A549 (cell line): ENCODE data around the gene SHC2. TPM values are rescaled to one million over a fixed set of nuclear protein-coding genes. Genes with fewer than 3 reads are reported as not detected.

Experiments
- ATAC-seq, 2 experiments: fragments of 200-7000 bp in 1 of 2; fragments of >200 bp in 1 of 2; cut with Nextera tagmentation in 1 of 2; cut with Tn5 transposase in 1 of 2; 3 replicates each; pipeline versions ENCODE4 v1.8.0 to v1.9.1; 2018 to 2020; ENCODE audit warnings: mild to moderate bottlenecking in 1 of 2, moderate library complexity in 1 of 2
- CTCF ChIA-PET: fragments of 300-600 bp; sonication (Branson Sonifier 250); formaldehyde crosslinking; extraction: SDS; loops from one replicate; lab custom pipeline; 2021; ENCODE audit warnings: antibody characterized with exemption, inconsistent platforms; lab: Yijun Ruan, JAX
- POLR2A ChIA-PET: fragments of 350-600 bp; formaldehyde crosslinking; extraction: SDS; loops from one replicate; lab custom pipeline; 2021; ENCODE audit warnings: antibody characterized with exemption, inconsistent platforms; lab: Yijun Ruan, JAX
- DNase-seq, 2 experiments: peaks; one replicate each; pipeline versions ENCODE4 v3.0.0 to v3.0.0-alpha.2; 2011 to 2016; ENCODE audit warnings: low read depth in 1 of 2, low spot score in 1 of 2
- FAIRE-seq: peaks from 2 replicates; lab custom pipeline; 2011; peaks lifted over from hg19 to GRCh38; lab: Jason Lieb, UNC
- H3K27ac ChIP-seq, 2 experiments: fragments of >200 bp; sonication (Bioruptor Twin); formaldehyde crosslinking; 3 replicates each; pipeline ENCODE4 v1.5.1; 2016 to 2017
- H3K4me1 ChIP-seq: fragments of >200 bp; sonication (Bioruptor Twin); formaldehyde crosslinking; 3 replicates; pipeline ENCODE4 v1.6.1; 2016
- H3K4me2 ChIP-seq: fragments of >200 bp; sonication (Bioruptor Twin); formaldehyde crosslinking; 3 replicates; pipeline ENCODE4 v1.6.1; 2016
- H3K4me3 ChIP-seq: fragments of >200 bp; sonication (Bioruptor Twin); formaldehyde crosslinking; 3 replicates; pipeline ENCODE4 v1.5.1; 2016
- H3K9me3 ChIP-seq: fragments of >200 bp; sonication (Bioruptor Twin); formaldehyde crosslinking; 3 replicates; pipeline ENCODE4 v1.6.1; 2016
- CBX2 ChIP-seq: fragments of 200-600 bp; sonication (generic); IDR thresholded peaks from 2 replicates; pipeline ENCODE4 v1.6.1; 2016; ENCODE audit warnings: low read depth, mild to moderate bottlenecking, borderline replicate concordance
- EHF ChIP-seq: fragments of 250-450 bp; sonication (Bioruptor Pico); IDR thresholded peaks from 2 replicates; pipeline ENCODE4 v1.5.0; 2020; ENCODE audit warnings: mild to moderate bottlenecking
- HMGXB4 ChIP-seq: fragments of 250-450 bp; sonication (Bioruptor Pico); IDR thresholded peaks from 2 replicates; pipeline ENCODE4 v1.5.0; 2021; ENCODE audit warnings: mild to moderate bottlenecking, moderate library complexity, borderline replicate concordance
- HOXB13 ChIP-seq: fragments of 250-450 bp; sonication (Bioruptor Pico); IDR thresholded peaks from 2 replicates; pipeline ENCODE4 v1.5.0; 2020; ENCODE audit warnings: low read depth, mild to moderate bottlenecking, moderate library complexity
- HOXB5 ChIP-seq: fragments of 250-450 bp; sonication (Bioruptor Pico); IDR thresholded peaks from 2 replicates; pipeline ENCODE4 v1.5.0; 2020; ENCODE audit warnings: mild to moderate bottlenecking, moderate library complexity
- KDM5A ChIP-seq: fragments of 200-600 bp; sonication (generic); IDR thresholded peaks from 2 replicates; pipeline ENCODE4 v1.6.1; 2016; ENCODE audit warnings: antibody characterized with exemption, mild to moderate bottlenecking
- MAZ ChIP-seq: fragments of 150-350 bp; IDR thresholded peaks from 2 replicates; pipeline ENCODE4 v1.6.1; 2014; ENCODE audit warnings: antibody characterized with exemption, low read depth, low read length, borderline replicate concordance
- MYC ChIP-seq: IDR thresholded peaks from 2 replicates; pipeline ENCODE4 v1.6.1; 2012; ENCODE audit warnings: mild to moderate bottlenecking, inconsistent platforms, low read length, improper control_type of control experiment, borderline replicate concordance
- RCOR1 ChIP-seq: fragments of 150-350 bp; IDR thresholded peaks from 2 replicates; pipeline ENCODE4 v1.6.1; 2014; ENCODE audit warnings: antibody characterized with exemption, low read length, low read depth
- REST ChIP-seq: fragments of 200-600 bp; sonication (generic); IDR thresholded peaks from 2 replicates; pipeline ENCODE4 v1.6.1; 2016; ENCODE audit warnings: antibody characterized with exemption, mild to moderate bottlenecking, moderate library complexity
- USF2 ChIP-seq: fragments of 450-650 bp; IDR thresholded peaks from 2 replicates; pipeline ENCODE4 v1.6.1; 2014; ENCODE audit warnings: antibody characterized with exemption
- WGBS: methylation state at CpG from one replicate; pipeline ENCODE4 v1.1.6; 2017; ENCODE audit errors: missing lambda C conversion rate; 5-methylcytosine and 5-hydroxymethylcytosine counted together
- polyA plus RNA-seq, 4 experiments: library from polyadenylated mRNA; depleted of rRNA in 3 of 4; stranded (reverse); fragments of >200 nt; fragmentation: RNase III in 1 of 4; extraction: RNeasy Plus Mini Kit Qiagen cat#74134 plus additional on column Dnase treatment in 1 of 4; gene quantifications; 2 replicates in 3 of 4; 3 replicates in 1 of 4; pipeline ENCODE4 v1.2.3, GENCODE V29; 2011 to 2017
- TF ChIP-seq, protein P1 (sequence below): fragments of 250-450 bp; sonication (Bioruptor Pico); IDR thresholded peaks from 2 replicates; pipeline ENCODE4 v1.5.0; 2020; ENCODE audit warnings: low read depth, mild to moderate bottlenecking, moderate library complexity

SHC2 gene
- polyA plus RNA-seq, 2 of the 4 experiments (the other 2 are of a cell fraction), result 0.36 to 0.58 TPM

- Histone ChIP-seq H3K4me3 (peak overlapping the region; percentile 62), H3K27ac (peak overlapping the region in 1 of 2 experiments; percentile 93; a peak in 3 of 6 replicates), H3K9me3 (no peaks in the 10 kb centered on the region), H3K4me2 (peak overlapping the region; percentile 74), H3K4me1 (peaks cover 9% of the 10 kb centered on the region; the same call in 1 of the 3 replicates)
- FAIRE-seq (no peak), DNase-seq (no peak), ATAC-seq (peak in 1 of 2 experiments; percentile 54; a peak in 4 of 6 replicates)
- ChIA-PET POLR2A (no interaction called here), CTCF (no interaction called here)
- WGBS, result 60% methylated on average over 8 of the region's 60 CpGs
- TF ChIP-seq HOXB5 (CRISPR knock-in tag) (no peak), EHF (CRISPR knock-in tag) (no peak), MYC (no peak), HMGXB4 (CRISPR knock-in tag) (no peak), MAZ (no peak), RCOR1 (no peak), KDM5A (no peak), HOXB13 (no peak), CBX2 (no peak)
- TF ChIP-seq, protein P1, sequence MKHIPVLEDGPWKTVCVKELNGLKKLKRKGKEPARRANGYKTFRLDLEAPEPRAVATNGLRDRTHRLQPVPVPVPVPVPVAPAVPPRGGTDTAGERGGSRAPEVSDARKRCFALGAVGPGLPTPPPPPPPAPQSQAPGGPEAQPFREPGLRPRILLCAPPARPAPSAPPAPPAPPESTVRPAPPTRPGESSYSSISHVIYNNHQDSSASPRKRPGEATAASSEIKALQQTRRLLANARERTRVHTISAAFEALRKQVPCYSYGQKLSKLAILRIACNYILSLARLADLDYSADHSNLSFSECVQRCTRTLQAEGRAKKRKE (CRISPR knock-in tag), result no peak
Observed at GRCh38 chr19:461721-462551, 1.1 kb upstream of the SHC2 start.

DNA sequence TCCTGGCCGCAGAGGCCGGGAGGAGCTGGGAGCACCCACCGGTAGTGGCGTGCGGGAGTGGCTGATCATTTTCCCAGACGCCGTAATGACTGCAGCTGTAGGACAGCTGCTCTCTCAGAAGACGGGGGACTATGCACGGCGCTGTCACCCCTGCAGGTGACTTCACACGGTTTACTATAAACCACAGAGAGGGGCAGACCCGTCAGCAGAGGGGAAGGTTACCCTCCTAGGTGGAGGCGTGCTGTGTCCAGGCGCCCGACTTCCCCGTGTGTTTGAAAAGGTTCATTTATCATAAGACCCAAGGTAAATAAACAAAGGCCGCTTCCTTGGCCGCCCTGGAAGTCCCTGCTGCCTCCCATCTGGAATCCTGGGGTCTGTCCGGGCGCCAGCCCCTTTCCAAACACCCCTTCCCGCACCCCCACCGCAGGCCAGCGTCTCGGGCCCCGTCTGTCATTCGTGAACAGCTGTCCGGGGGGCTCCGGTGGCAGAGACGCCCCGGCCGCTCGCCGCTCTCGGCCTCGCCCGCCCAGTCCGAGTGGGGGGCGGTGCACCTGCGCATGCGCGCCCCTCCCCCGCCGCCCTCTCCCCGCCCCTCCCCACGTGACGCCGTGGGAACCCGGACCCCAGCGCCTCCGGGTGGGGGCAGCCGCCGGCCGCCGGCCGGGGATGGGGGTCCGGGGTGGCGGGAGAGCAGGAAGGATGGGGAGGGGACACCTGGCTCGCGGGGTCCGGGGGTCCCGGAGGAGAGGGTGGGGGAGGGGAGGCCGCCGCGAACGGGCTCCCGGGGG is 915 bp downstream of the SHC2 start:
- CTCF ChIA-PET, result no interaction called here
- WGBS, result 0% methylated on average over 3 of the region's 66 CpGs
- no peak for FAIRE-seq

More for the DNA sequence above, 915 bp downstream of the SHC2 start:
- H3K4me3 ChIP-seq, result peak overlapping the region; percentile 62
- ATAC-seq (peak; percentile 38 to 62; a peak in 5 of 6 replicates), DNase-seq (peak; percentile 46 to 55)
- H3K4me2 ChIP-seq, result peak overlapping the region; percentile 74
- H3K9me3 ChIP-seq, result no peaks in the 10 kb centered on the region
- POLR2A ChIA-PET, result no interaction called here
- TF ChIP-seq REST (no peak), USF2 (0 out of 2 replicates have a peak, but pooled peaks have one; percentile 14)
- peaks cover 9% of the 10 kb centered on the region; the same call in 1 of the 3 replicates for H3K4me1 ChIP-seq
- H3K27ac ChIP-seq, result peak overlapping the region; percentile 75 to 93
